A549 (cell line): Measurements from ENCODE around the gene PTBP1. TPM values are rescaled to one million over a fixed set of nuclear protein-coding genes. Genes with fewer than 3 reads are reported as not detected.

ENCODE experiments used
- ATAC-seq, 2 experiments: fragments of 200-7000 bp in 1 of 2; fragments of >200 bp in 1 of 2; cut with Nextera tagmentation in 1 of 2; cut with Tn5 transposase in 1 of 2; 3 replicates each; pipeline versions ENCODE4 v1.8.0 to v1.9.1; 2018 to 2020; ENCODE audit warnings: mild to moderate bottlenecking in 1 of 2, moderate library complexity in 1 of 2
- CTCF ChIA-PET: fragments of 300-600 bp; sonication (Branson Sonifier 250); formaldehyde crosslinking; extraction: SDS; loops from one replicate; lab custom pipeline; 2021; ENCODE audit warnings: antibody characterized with exemption, inconsistent platforms; lab: Yijun Ruan, JAX
- POLR2A ChIA-PET: fragments of 350-600 bp; formaldehyde crosslinking; extraction: SDS; loops from one replicate; lab custom pipeline; 2021; ENCODE audit warnings: antibody characterized with exemption, inconsistent platforms; lab: Yijun Ruan, JAX
- DNase-seq, 2 experiments: peaks; one replicate each; pipeline versions ENCODE4 v3.0.0 to v3.0.0-alpha.2; 2011 to 2016; ENCODE audit warnings: low read depth in 1 of 2, low spot score in 1 of 2
- FAIRE-seq: peaks from 2 replicates; lab custom pipeline; 2011; peaks lifted over from hg19 to GRCh38; lab: Jason Lieb, UNC
- H3K27ac ChIP-seq, 2 experiments: fragments of >200 bp; sonication (Bioruptor Twin); formaldehyde crosslinking; 3 replicates each; pipeline ENCODE4 v1.5.1; 2016 to 2017
- H3K4me1 ChIP-seq: fragments of >200 bp; sonication (Bioruptor Twin); formaldehyde crosslinking; 3 replicates; pipeline ENCODE4 v1.6.1; 2016
- H3K4me2 ChIP-seq: fragments of >200 bp; sonication (Bioruptor Twin); formaldehyde crosslinking; 3 replicates; pipeline ENCODE4 v1.6.1; 2016
- H3K4me3 ChIP-seq: fragments of >200 bp; sonication (Bioruptor Twin); formaldehyde crosslinking; 3 replicates; pipeline ENCODE4 v1.5.1; 2016
- H3K9me3 ChIP-seq: fragments of >200 bp; sonication (Bioruptor Twin); formaldehyde crosslinking; 3 replicates; pipeline ENCODE4 v1.6.1; 2016
- ATOH8 ChIP-seq: fragments of 250-450 bp; sonication (Bioruptor Pico); IDR thresholded peaks from 2 replicates; pipeline ENCODE4 v1.5.0; 2020; ENCODE audit warnings: low read depth, mild to moderate bottlenecking, moderate library complexity
- BHLHE40 ChIP-seq: IDR thresholded peaks from 2 replicates; pipeline ENCODE4 v1.6.1; 2012; ENCODE audit warnings: low read depth, low read length, inconsistent platforms
- CHD4 ChIP-seq: fragments of 200-600 bp; sonication (generic); IDR thresholded peaks from 2 replicates; pipeline ENCODE4 v1.6.1; 2016; ENCODE audit warnings: antibody characterized with exemption, mild to moderate bottlenecking, borderline replicate concordance
- EHMT2 ChIP-seq: fragments of 200-600 bp; sonication (generic); IDR thresholded peaks from 2 replicates; pipeline ENCODE4 v1.6.1; 2016; ENCODE audit warnings: antibody characterized with exemption, low read depth, mild to moderate bottlenecking, moderate library complexity
- EP300 ChIP-seq, 2 experiments: fragments of >200 bp; sonication (Bioruptor Twin); formaldehyde crosslinking; IDR thresholded peaks; 2 replicates in 1 of 2; 3 replicates in 1 of 2; pipeline ENCODE4 v1.6.1; 2016 to 2017
- FOSL2 ChIP-seq, 2 experiments: fragments of 450-650 bp in 1 of 2; fragments of >200 bp in 1 of 2; sonication (Bioruptor Twin) in 1 of 2; formaldehyde crosslinking; IDR thresholded peaks; 2 replicates each; pipeline versions ENCODE4 v1.5.0 to v1.6.1; 2016 to 2020; ENCODE audit warnings: mild to moderate bottlenecking in 1 of 2, moderate library complexity in 1 of 2
- HDAC2 ChIP-seq: fragments of 200-600 bp; sonication (generic); IDR thresholded peaks from 2 replicates; pipeline ENCODE4 v1.6.1; 2016
- HMGXB4 ChIP-seq: fragments of 250-450 bp; sonication (Bioruptor Pico); IDR thresholded peaks from 2 replicates; pipeline ENCODE4 v1.5.0; 2021; ENCODE audit warnings: mild to moderate bottlenecking, moderate library complexity, borderline replicate concordance
- HOXA7 ChIP-seq: fragments of 250-450 bp; sonication (Bioruptor Pico); IDR thresholded peaks from 2 replicates; pipeline ENCODE4 v1.5.0; 2020; ENCODE audit warnings: mild to moderate bottlenecking, moderate library complexity
- HOXB13 ChIP-seq: fragments of 250-450 bp; sonication (Bioruptor Pico); IDR thresholded peaks from 2 replicates; pipeline ENCODE4 v1.5.0; 2020; ENCODE audit warnings: low read depth, mild to moderate bottlenecking, moderate library complexity
- HOXB5 ChIP-seq: fragments of 250-450 bp; sonication (Bioruptor Pico); IDR thresholded peaks from 2 replicates; pipeline ENCODE4 v1.5.0; 2020; ENCODE audit warnings: mild to moderate bottlenecking, moderate library complexity
- KDM1A ChIP-seq: fragments of 200-600 bp; sonication (generic); IDR thresholded peaks from 2 replicates; pipeline ENCODE4 v1.6.1; 2016; ENCODE audit warnings: low read depth, mild to moderate bottlenecking
- PHF8 ChIP-seq: fragments of 200-600 bp; sonication (generic); IDR thresholded peaks from 2 replicates; pipeline ENCODE4 v1.6.1; 2016; ENCODE audit warnings: low read depth, mild to moderate bottlenecking, antibody characterized with exemption, moderate library complexity, borderline replicate concordance
- POLR2AphosphoS2 ChIP-seq: conservative IDR thresholded peaks from 2 replicates; pipeline ENCODE4 v1.6.1; 2012; ENCODE audit warnings: low read length, improper control_type of control experiment, inconsistent platforms
- RNF2 ChIP-seq: fragments of 200-600 bp; sonication (generic); IDR thresholded peaks from 2 replicates; pipeline ENCODE4 v1.6.1; 2016; ENCODE audit warnings: low read depth, mild to moderate bottlenecking, antibody characterized with exemption, moderate library complexity, borderline replicate concordance
- SMC3 ChIP-seq: fragments of >200 bp; sonication (Bioruptor Twin); formaldehyde crosslinking; IDR thresholded peaks from 3 replicates; pipeline ENCODE4 v1.6.1; 2018; ENCODE audit warnings: inconsistent platforms
- SREBF2 ChIP-seq: fragments of 450-650 bp; IDR thresholded peaks from 2 replicates; pipeline ENCODE4 v1.6.1; 2014; ENCODE audit warnings: mild to moderate bottlenecking, moderate library complexity
- ZC3H11A ChIP-seq: fragments of 450-650 bp; IDR thresholded peaks from 2 replicates; pipeline ENCODE4 v1.6.1; 2014; ENCODE audit warnings: antibody characterized with exemption, mild to moderate bottlenecking
- ZSCAN20 ChIP-seq: fragments of 250-450 bp; sonication (Bioruptor Pico); IDR thresholded peaks from 2 replicates; pipeline ENCODE4 v1.8.0; 2022; ENCODE audit warnings: mild to moderate bottlenecking, moderate library complexity
- WGBS: methylation state at CpG from one replicate; pipeline ENCODE4 v1.1.6; 2017; ENCODE audit errors: missing lambda C conversion rate; 5-methylcytosine and 5-hydroxymethylcytosine counted together
- polyA plus RNA-seq, 4 experiments: library from polyadenylated mRNA; depleted of rRNA in 3 of 4; stranded (reverse); fragments of >200 nt; fragmentation: RNase III in 1 of 4; extraction: RNeasy Plus Mini Kit Qiagen cat#74134 plus additional on column Dnase treatment in 1 of 4; gene quantifications; 2 replicates in 3 of 4; 3 replicates in 1 of 4; pipeline ENCODE4 v1.2.3, GENCODE V29; 2011 to 2017

Gene PTBP1
- polyA plus RNA-seq, 2 of the 4 experiments (the other 2 are of a cell fraction) = 144 to 264 TPM

- Histone ChIP-seq H3K9me3 (no peaks in the 10 kb centered on the region), H3K27ac (peak overlapping the region; percentile 58 to 85), H3K4me1 (peaks cover 18% of the 10 kb centered on the region), H3K4me3 (no peak overlapping the region), H3K4me2 (peak overlapping the region; percentile 3; the same call in 1 of the 3 replicates)
- FAIRE-seq (no peak), DNase-seq (peak in 1 of 2 experiments; percentile 48), ATAC-seq (peak; percentile 61 to 65; a peak in 5 of 6 replicates)
- ChIA-PET POLR2A (interaction anchor here (0.6 kb wide), 1 partner anchor 20 kb away, joined by 3 read pairs; no protein-coding TSS in a partner anchor), CTCF (interaction anchor here (0.9 to 2.2 kb wide), 4 partner anchors 30 to 148 kb away, joined by 3 to 5 read pairs (median 3); no protein-coding TSS in a partner anchor)
- TF ChIP-seq KDM1A (peak; percentile 82), HDAC2 (peak; percentile 17; the same call in 1 of the 2 replicates), BHLHE40 (no peak), PHF8 (no peak), CHD4 (peak; percentile 88; the same call in 1 of the 2 replicates)
- 79% methylated on average over 9 of the region's 18 CpGs for WGBS
Measured at GRCh38 chr19:772730-773436, 24.4 kb upstream of the PTBP1 start.

DNA sequence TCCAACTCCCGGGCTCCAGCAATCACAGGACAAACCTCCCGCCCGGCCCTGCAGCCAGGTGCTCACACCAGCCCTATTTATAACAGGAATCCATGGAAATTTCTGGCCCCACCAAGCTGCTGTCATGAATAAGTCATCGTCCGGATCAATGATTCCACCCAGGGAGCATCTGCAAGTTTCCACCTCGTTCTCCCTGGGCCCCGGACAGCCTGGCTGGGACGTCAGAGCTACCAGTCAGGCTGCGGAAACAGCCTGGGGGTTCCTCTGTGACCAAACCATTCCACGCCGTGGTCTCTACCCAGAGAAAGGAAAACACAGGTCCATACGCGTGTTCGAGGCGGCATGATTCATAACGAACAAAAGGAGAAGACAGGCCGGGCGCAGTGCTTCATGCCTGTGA lies 20.7 kb upstream of the PTBP1 start:
- ChIA-PET POLR2A (no interaction called here), CTCF (no interaction called here)
- H3K4me1 ChIP-seq = peaks cover 33% of the 10 kb centered on the region
- FAIRE-seq (no peak), ATAC-seq (no peak), DNase-seq (no peak)
- WGBS = 89% methylated on average over 18 of the region's 18 CpGs
- H3K9me3 ChIP-seq = no peaks in the 10 kb centered on the region
- H3K27ac ChIP-seq = peak overlapping the region in 1 of 2 experiments; percentile 61; a peak in 3 of 6 replicates
- TF ChIP-seq ZC3H11A (no peak), POLR2AphosphoS2 (no peak), HOXA7 (no peak), KDM1A (no peak), ZSCAN20 (CRISPR knock-in tag) (no peak), HMGXB4 (CRISPR knock-in tag) (no peak), HOXB13 (CRISPR knock-in tag) (no peak), EHMT2 (no peak), SMC3 (no peak), HOXB5 (CRISPR knock-in tag) (no peak), FOSL2 (IDR thresholded peaks at IDR 0.05) (no peak), FOSL2 (CRISPR knock-in tag; IDR thresholded peaks at IDR 0.05) (no peak), EP300 (IDR thresholded peaks at IDR 0.05) (no peak), ATOH8 (CRISPR knock-in tag) (no peak), SREBF2 (no peak), RNF2 (no peak)
- no peak overlapping the region for H3K4me2 ChIP-seq
- H3K4me3 ChIP-seq = no peak overlapping the region
